ENCODE measurements around the gene TRAF3.

- TF ChIP-seq CTCF (IDR thresholded peaks at IDR 0.05) = no peak
- TF ChIP-seq TCF7L2 (IDR thresholded peaks at IDR 0.05; ENCODE audit: low read depth, low read length) = no peak
- no peak for TF ChIP-seq POLR2AphosphoS5 (IDR thresholded peaks at IDR 0.05; ENCODE audit: low read depth, low read length)
- no peak for TF ChIP-seq REST (IDR thresholded peaks at IDR 0.05; ENCODE audit: insufficient read depth in 1 of 2, low read depth in 2 of 2, low read length in 1 of 2)
Observed at GRCh38 chr14:102817318-102817717, 40.1 kb downstream of the TRAF3 start.

Data from Panc1 (cell line).